ENCODE results near the gene SLC25A42. TPM values are rescaled to one million over a fixed set of nuclear protein-coding genes. Genes with fewer than 3 reads are reported as not detected.

SLC25A42 gene
- total RNA-seq, 1 experiment from 2014 or later = 8.1 TPM

GRCh38 chr19:19057317-19057716 lies 6.5 kb upstream of the SLC25A42 start:
- TF ChIP-seq PRDM15 (CRISPR knock-in tag; IDR thresholded peaks at IDR 0.05) (no peak), FOXP4 (CRISPR knock-in tag; IDR thresholded peaks at IDR 0.05) (no peak), ZNF232 (CRISPR knock-in tag; IDR thresholded peaks at IDR 0.05) (no peak), FOXK1 (CRISPR knock-in tag; IDR thresholded peaks at IDR 0.05) (no peak), HMGA2 (CRISPR knock-in tag; IDR thresholded peaks at IDR 0.05) (no peak), CBFB (CRISPR knock-in tag; IDR thresholded peaks at IDR 0.05; ENCODE audit: low read depth) (no peak), IRF1 (CRISPR knock-in tag; IDR thresholded peaks at IDR 0.05) (no peak), CDX4 (CRISPR knock-in tag; IDR thresholded peaks at IDR 0.05; ENCODE audit: borderline replicate concordance) (no peak), USF2 (CRISPR knock-in tag; IDR thresholded peaks at IDR 0.05) (no peak), AR (CRISPR knock-in tag; IDR thresholded peaks at IDR 0.05) (no peak), NR3C1 (CRISPR knock-in tag; conservative IDR thresholded peaks at IDR 0.05; ENCODE audit: low read depth) (no peak), ZNF281 (CRISPR knock-in tag; IDR thresholded peaks at IDR 0.05) (no peak), E2F4 (CRISPR knock-in tag; IDR thresholded peaks at IDR 0.05; ENCODE audit: borderline replicate concordance, low read depth) (no peak), ARID4B (CRISPR knock-in tag; IDR thresholded peaks at IDR 0.05; ENCODE audit: borderline replicate concordance) (no peak), TP53 (CRISPR knock-in tag; IDR thresholded peaks at IDR 0.05) (no peak), SMAD3 (CRISPR knock-in tag; IDR thresholded peaks at IDR 0.05; ENCODE audit: borderline replicate concordance) (no peak)

More at GRCh38 chr19:19057317-19057716, 6.5 kb upstream of the SLC25A42 start:
- Mint-ChIP-seq H3K27ac (no peak overlapping the region), H3K36me3 (peaks cover 31% of the 10 kb centered on the region), H3K27me3 (ENCODE audit: low read depth) (peaks cover 8% of the 10 kb centered on the region), H3K4me3 (no peak overlapping the region), H3K9me3 (no peaks in the 10 kb centered on the region), H3K4me1 (no peaks in the 10 kb centered on the region)
- ATAC-seq = no peak
- no peak for DNase-seq (ENCODE audit: low spot score)
- ChIA-PET CTCF (no interaction called here), POLR2A (no interaction called here)
